K562 (cell line): Measurements from ENCODE around the gene SETDB1. TPM values are rescaled to one million over a fixed set of nuclear protein-coding genes. Genes with fewer than 3 reads are reported as not detected.

Experiments used
- AFF4 ChIP-seq: sonication (generic); formaldehyde crosslinking; IDR thresholded peaks from 2 replicates; pipeline ENCODE4 v1.8.0; 2023; ENCODE audit warnings: mild to moderate bottlenecking, missing genetic modification reagents
- CBX5 ChIP-seq: IDR thresholded peaks from 2 replicates; pipeline ENCODE4 v1.6.1; 2014; ENCODE audit warnings: low read depth, borderline replicate concordance
- CC2D1A ChIP-seq: fragments of 450-650 bp; IDR thresholded peaks from 2 replicates; pipeline ENCODE4 v1.6.1; 2017; ENCODE audit warnings: mild to moderate bottlenecking
- EP400 ChIP-seq: fragments of 450-650 bp; IDR thresholded peaks from 2 replicates; pipeline ENCODE4 v1.6.1; 2017; ENCODE audit warnings: antibody characterized with exemption, mild to moderate bottlenecking, moderate library complexity
- GABPA ChIP-seq: fragments of 200-800 bp; sonication (Bioruptor generic); conservative IDR thresholded peaks from 2 replicates; pipeline ENCODE4 v1.6.1; 2016; ENCODE audit warnings: low read depth, missing genetic modification characterization, missing compliant biosample characterization
- HMBOX1 ChIP-seq: sonication (generic); IDR thresholded peaks from 2 replicates; pipeline ENCODE4 v1.6.1; 2016
- ILF3 ChIP-seq: fragments of 450-650 bp; IDR thresholded peaks from 2 replicates; pipeline ENCODE4 v1.6.1; 2018; ENCODE audit warnings: antibody characterized with exemption, mild to moderate bottlenecking, moderate library complexity, borderline replicate concordance
- MAFG ChIP-seq: fragments of 450-650 bp; conservative IDR thresholded peaks from 2 replicates; pipeline ENCODE4 v1.6.1; 2016; ENCODE audit warnings: missing genetic modification characterization, missing compliant biosample characterization
- MAFK ChIP-seq: IDR thresholded peaks from 2 replicates; pipeline ENCODE4 v1.6.1; 2011; ENCODE audit warnings: low read length, improper control_type of control experiment
- MEIS2 ChIP-seq: fragments of 450-650 bp; IDR thresholded peaks from 2 replicates; pipeline ENCODE4 v1.6.1; 2014; ENCODE audit warnings: mild to moderate bottlenecking; ENCODE audit not compliant: partially characterized antibody
- NFYB ChIP-seq: IDR thresholded peaks from 2 replicates; pipeline ENCODE4 v1.6.1; 2011; ENCODE audit warnings: mild to moderate bottlenecking, moderate library complexity; ENCODE audit not compliant: insufficient read length; ENCODE audit errors: extremely low read depth
- POLR2A ChIP-seq: fragments of 450-650 bp; conservative IDR thresholded peaks from 2 replicates; pipeline ENCODE4 v1.6.1; 2016
- RHOXF2B ChIP-seq: fragments of 250-450 bp; sonication (Bioruptor Pico); conservative IDR thresholded peaks from 2 replicates; pipeline ENCODE4 v1.5.1; 2021
- SIX5 ChIP-seq, 2 experiments: IDR thresholded peaks; 2 replicates each; pipeline ENCODE4 v1.6.1; 2011; ENCODE audit warnings: low read length in 2 of 2, borderline replicate concordance in 1 of 2, low read depth in 1 of 2, mild to moderate bottlenecking in 1 of 2, moderate library complexity in 1 of 2; ENCODE audit not compliant: insufficient read depth in 1 of 2
- SRSF3 ChIP-seq: fragments of 200-400 bp; formaldehyde crosslinking; IDR thresholded peaks from 2 replicates; pipeline ENCODE4 v1.6.1; 2016; ENCODE audit warnings: mild to moderate bottlenecking, low read length, moderate library complexity; ENCODE audit not compliant: insufficient read depth
- TEAD1 ChIP-seq, 2 experiments: fragments of 450-650 bp in 1 of 2; sonication (generic) in 1 of 2; formaldehyde crosslinking; IDR thresholded peaks; 2 replicates each; pipeline versions ENCODE4 v1.4.0 to v1.8.0; 2020 to 2022; ENCODE audit warnings: mild to moderate bottlenecking in 2 of 2, missing genetic modification reagents in 1 of 2
- TEAD4 ChIP-seq, 2 experiments: sonication (generic) in 1 of 2; formaldehyde crosslinking in 1 of 2; IDR thresholded peaks; 2 replicates each; pipeline versions ENCODE4 v1.6.1 to v1.8.0; 2012 to 2022; ENCODE audit warnings: borderline replicate concordance in 1 of 2, inconsistent platforms in 1 of 2, low read length in 1 of 2, mild to moderate bottlenecking in 1 of 2, missing genetic modification reagents in 1 of 2
- XRCC4 ChIP-seq: IDR thresholded peaks from one replicate; pipeline ENCODE4 v1.6.1; 2011; ENCODE audit not compliant: insufficient read depth, insufficient read length; ENCODE audit errors: extremely low read depth
- ZNF165 ChIP-seq: fragments of 250-450 bp; sonication (Bioruptor Pico); IDR thresholded peaks from 2 replicates; pipeline ENCODE4 v1.4.0; 2020; ENCODE audit warnings: borderline replicate concordance
- ZNF584 ChIP-seq: fragments of 200-800 bp; sonication (Bioruptor generic); IDR thresholded peaks from 2 replicates; pipeline ENCODE4 v1.6.1; 2016; ENCODE audit warnings: low read depth, mild to moderate bottlenecking, missing genetic modification characterization, missing compliant biosample characterization
- ZNF766 ChIP-seq: fragments of 200-800 bp; sonication (Bioruptor generic); conservative IDR thresholded peaks from 2 replicates; pipeline ENCODE4 v1.6.1; 2016; ENCODE audit warnings: missing genetic modification characterization, missing compliant biosample characterization
- polyA plus RNA-seq, 8 experiments: library from polyadenylated mRNA; depleted of rRNA in 4 of 8; stranded (reverse) in 5 of 8; unstranded in 3 of 8; fragments of >200 nt; fragmentation: Nextera tagmentation in 2 of 8; fragmentation: Illumina TruSeq in 1 of 8; extraction: Ambion mirVana in 2 of 8; extraction: Trizol in 1 of 8; gene quantifications; 2 replicates each; pipeline versions ENCODE4 v1.2.1 to v1.2.3, GENCODE V29; 2011 to 2014; ENCODE audit warnings: inconsistent platforms in 1 of 8, missing spikeins in 1 of 8
- total RNA-seq, 7 experiments: library from RNA; depleted of rRNA in 6 of 7; stranded (reverse); fragments of >200 nt in 6 of 7; fragmentation: Illumina TruSeq in 2 of 7; extraction: Trizol in 2 of 7; gene quantifications; 2 replicates each; pipeline versions ENCODE4 v1.2.1 to v1.2.3, GENCODE V29; 2011 to 2021; ENCODE audit warnings: low replicate concordance in 1 of 7
- TF ChIP-seq, protein P1 (sequence below): fragments of 450-650 bp; IDR thresholded peaks from 2 replicates; pipeline ENCODE4 v1.6.1; 2017; ENCODE audit warnings: mild to moderate bottlenecking, moderate library complexity

SETDB1 gene
- total and polyA plus RNA-seq, 9 of the 15 experiments (the other 6 are each of a cell fraction or from before 2014, with no cell fraction given): 21.5 to 64.4 (median 42.0) TPM

GRCh38 chr1:150926097-150926741 is at the start of gene SETDB1 (continued):
- peak in 1 of 2 experiments; percentile 30; a peak in 1 of 4 replicates for TF ChIP-seq SIX5 (IDR thresholded peaks at IDR 0.05; ENCODE audit: borderline replicate concordance in 1 of 2, insufficient read depth in 1 of 2, low read depth in 1 of 2, low read length in 2 of 2)
- TF ChIP-seq CBX5: no peak
- peak; percentile 97 for TF ChIP-seq GABPA (tag)
- TF ChIP-seq, protein P1, sequence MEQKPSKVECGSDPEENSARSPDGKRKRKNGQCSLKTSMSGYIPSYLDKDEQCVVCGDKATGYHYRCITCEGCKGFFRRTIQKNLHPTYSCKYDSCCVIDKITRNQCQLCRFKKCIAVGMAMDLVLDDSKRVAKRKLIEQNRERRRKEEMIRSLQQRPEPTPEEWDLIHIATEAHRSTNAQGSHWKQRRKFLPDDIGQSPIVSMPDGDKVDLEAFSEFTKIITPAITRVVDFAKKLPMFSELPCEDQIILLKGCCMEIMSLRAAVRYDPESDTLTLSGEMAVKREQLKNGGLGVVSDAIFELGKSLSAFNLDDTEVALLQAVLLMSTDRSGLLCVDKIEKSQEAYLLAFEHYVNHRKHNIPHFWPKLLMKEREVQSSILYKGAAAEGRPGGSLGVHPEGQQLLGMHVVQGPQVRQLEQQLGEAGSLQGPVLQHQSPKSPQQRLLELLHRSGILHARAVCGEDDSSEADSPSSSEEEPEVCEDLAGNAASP: no peak
- peak; percentile 85 for TF ChIP-seq POLR2A
- 0 out of 2 replicates have a peak, but pooled peaks have one; percentile 16 for TF ChIP-seq MAFK
- no peak for TF ChIP-seq ILF3
- TF ChIP-seq TEAD1 (CRISPR knock-in tag; IDR thresholded peaks at IDR 0.05): no peak; a peak in 1 of 4 replicates
- TF ChIP-seq EP400: peak; percentile 96
- no peak for TF ChIP-seq NFYB
- peak; percentile 21; the same call in 1 of the 2 replicates for TF ChIP-seq AFF4 (CRISPR knock-in tag)
- no peak for TF ChIP-seq ZNF165 (CRISPR knock-in tag)
- peak; percentile 90 for TF ChIP-seq ZNF766 (CRISPR knock-in tag)
- no peak for TF ChIP-seq ZNF584 (CRISPR knock-in tag)
- no peak for TF ChIP-seq HMBOX1
- no peak for TF ChIP-seq RHOXF2B
- TF ChIP-seq TEAD4 (IDR thresholded peaks at IDR 0.05; ENCODE audit: low read length): 0 out of 2 replicates have a peak, but pooled peaks have one; percentile 40
- TF ChIP-seq TEAD4 (CRISPR knock-in tag; IDR thresholded peaks at IDR 0.05; ENCODE audit: borderline replicate concordance): no peak
- TF ChIP-seq CC2D1A: peak; percentile 70; the same call in 1 of the 2 replicates
- peak; percentile 55 for TF ChIP-seq MEIS2
- TF ChIP-seq XRCC4: no peak
- no peak for TF ChIP-seq SRSF3
- TF ChIP-seq MAFG: no peak
